Measurements from ENCODE around the gene MTLN. TPM values are rescaled to one million over a fixed set of nuclear protein-coding genes. Genes with fewer than 3 reads are reported as not detected.
A peak's percentile ranks its signal among the peaks of the same experiment; 100 is the strongest.
"Not testable (repeated sequence)": the region's sequence is repeated elsewhere in the genome, so short reads cannot be mapped to it uniquely, and the experiment has no call there.

Gene MTLN
- 27.0 TPM for polyA plus RNA-seq (2013, experiment 1 of 2)
- 20.7 TPM for polyA plus RNA-seq (2013, experiment 2 of 2)

DNA sequence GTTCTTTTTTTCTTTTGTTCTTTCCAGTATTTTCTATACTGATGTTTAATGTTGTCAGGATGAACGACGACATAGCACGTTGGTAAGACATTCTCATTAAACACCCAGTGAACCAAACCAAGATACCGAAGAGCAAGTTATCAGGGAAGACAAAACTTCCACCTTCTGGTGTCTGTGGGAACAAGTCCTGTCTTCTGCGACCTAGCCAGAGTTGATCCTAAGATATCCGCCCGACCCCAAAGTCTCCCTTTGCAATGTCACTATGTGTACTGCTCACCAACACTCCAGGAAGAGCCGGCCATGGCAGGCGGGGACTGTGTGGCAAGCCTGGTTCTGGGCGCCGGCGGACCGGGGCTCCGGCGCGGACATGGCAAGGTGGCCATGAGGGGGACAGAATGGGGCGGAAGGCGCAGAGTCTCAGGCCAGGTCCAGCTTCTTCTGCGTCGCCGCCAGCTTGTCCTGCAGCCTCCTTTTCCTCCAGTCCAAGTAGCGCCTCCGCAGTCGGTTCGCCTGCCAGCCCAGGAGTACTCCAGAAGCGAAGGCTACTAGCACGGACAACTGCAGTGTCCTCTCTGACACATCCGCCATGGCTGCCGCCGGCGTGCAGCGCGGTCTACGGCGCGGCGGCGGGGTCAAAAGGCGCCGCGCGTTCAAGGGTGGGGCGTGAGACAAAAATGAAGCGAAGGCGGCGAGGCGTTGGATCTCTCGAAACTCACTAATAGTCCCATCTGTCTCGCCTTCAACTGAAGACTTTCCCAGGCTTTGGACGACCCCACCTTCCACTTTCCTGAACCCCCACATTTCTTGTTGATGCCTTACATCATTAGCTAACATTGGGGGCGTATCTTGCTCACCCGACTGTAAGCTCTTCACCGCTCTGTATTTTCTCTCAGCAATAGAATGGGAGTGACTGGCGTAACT lies at the start of gene MTLN:
Gene MTLN, minus strand, starts transcription at position 610 of the 921 bp plus-strand sequence. Its CDS starts 22 bp downstream, at position 588.
- Histone ChIP-seq H3K4me1 (ENCODE audit: control insufficient read depth, insufficient read depth, low read length, poor library complexity, severe bottlenecking) (peaks cover 3% of the 10 kb centered on the region), H3K36me3 (ENCODE audit: control insufficient read depth, insufficient read depth, low read length) (peaks cover 22% of the 10 kb centered on the region), H3K27ac (ENCODE audit: low read depth, low read length, severe bottlenecking) (peak within 1 kb of the TSS; percentile 39), H3K9me3 (ENCODE audit: control insufficient read depth, low read length) (peaks cover 6% of the 10 kb centered on the region), H3K4me3 (ENCODE audit: extremely low read depth, insufficient read depth, low read length, poor library complexity, severe bottlenecking) (peak within 1 kb of the TSS; percentile 73)
- WGBS, 2 experiments (ENCODE audit: insufficient coverage in 2 of 2), result 1 to 12% methylated on average over 30 to 34 of the region's 54 CpGs

DNA sequence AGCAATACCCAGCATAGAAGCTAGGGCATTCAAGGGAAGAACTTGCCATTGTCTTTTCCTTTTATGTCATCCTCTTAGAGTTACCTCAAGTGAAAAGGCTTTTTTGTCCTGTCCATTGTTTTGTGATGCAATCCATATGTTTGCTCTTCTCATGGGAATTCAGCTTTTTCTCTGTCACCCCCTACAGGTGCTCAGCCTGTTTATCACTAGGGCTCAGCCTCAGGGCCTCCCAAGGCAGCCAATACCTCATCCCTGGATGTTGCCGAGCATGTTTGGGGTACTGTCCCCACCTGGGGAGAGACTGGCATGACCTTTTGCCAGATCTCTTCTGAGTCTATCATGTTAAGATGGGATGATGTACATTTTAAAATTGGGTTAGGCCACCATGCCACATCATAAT lies 49.6 kb upstream of the MTLN start:
- no CpG with 5 or more reads among the region's 1 CpG for WGBS, 2 experiments (ENCODE audit: insufficient coverage in 2 of 2)
- not testable (repeated sequence) for H3K4me1 ChIP-seq (ENCODE audit: control insufficient read depth, insufficient read depth, low read length, poor library complexity, severe bottlenecking); H3K9me3 ChIP-seq (ENCODE audit: control insufficient read depth, low read length); H3K4me3 ChIP-seq (ENCODE audit: extremely low read depth, insufficient read depth, low read length, poor library complexity, severe bottlenecking); H3K27ac ChIP-seq (ENCODE audit: low read depth, low read length, severe bottlenecking); H3K36me3 ChIP-seq (ENCODE audit: control insufficient read depth, insufficient read depth, low read length)

GRCh38 chr2:110248081-110248795 lies 35.9 kb upstream of the MTLN start:
- H3K4me1 ChIP-seq (ENCODE audit: control insufficient read depth, insufficient read depth, low read length, poor library complexity, severe bottlenecking); H3K27ac ChIP-seq (ENCODE audit: low read depth, low read length, severe bottlenecking); H3K4me3 ChIP-seq (ENCODE audit: extremely low read depth, insufficient read depth, low read length, poor library complexity, severe bottlenecking); H3K36me3 ChIP-seq (ENCODE audit: control insufficient read depth, insufficient read depth, low read length); H3K9me3 ChIP-seq (ENCODE audit: control insufficient read depth, low read length): not testable (repeated sequence)
- 89% methylated on average over 4 of the region's 7 CpGs; no CpG with 5 or more reads in 1 of the 2 experiments for WGBS, 2 experiments (ENCODE audit: insufficient coverage in 2 of 2)

DNA sequence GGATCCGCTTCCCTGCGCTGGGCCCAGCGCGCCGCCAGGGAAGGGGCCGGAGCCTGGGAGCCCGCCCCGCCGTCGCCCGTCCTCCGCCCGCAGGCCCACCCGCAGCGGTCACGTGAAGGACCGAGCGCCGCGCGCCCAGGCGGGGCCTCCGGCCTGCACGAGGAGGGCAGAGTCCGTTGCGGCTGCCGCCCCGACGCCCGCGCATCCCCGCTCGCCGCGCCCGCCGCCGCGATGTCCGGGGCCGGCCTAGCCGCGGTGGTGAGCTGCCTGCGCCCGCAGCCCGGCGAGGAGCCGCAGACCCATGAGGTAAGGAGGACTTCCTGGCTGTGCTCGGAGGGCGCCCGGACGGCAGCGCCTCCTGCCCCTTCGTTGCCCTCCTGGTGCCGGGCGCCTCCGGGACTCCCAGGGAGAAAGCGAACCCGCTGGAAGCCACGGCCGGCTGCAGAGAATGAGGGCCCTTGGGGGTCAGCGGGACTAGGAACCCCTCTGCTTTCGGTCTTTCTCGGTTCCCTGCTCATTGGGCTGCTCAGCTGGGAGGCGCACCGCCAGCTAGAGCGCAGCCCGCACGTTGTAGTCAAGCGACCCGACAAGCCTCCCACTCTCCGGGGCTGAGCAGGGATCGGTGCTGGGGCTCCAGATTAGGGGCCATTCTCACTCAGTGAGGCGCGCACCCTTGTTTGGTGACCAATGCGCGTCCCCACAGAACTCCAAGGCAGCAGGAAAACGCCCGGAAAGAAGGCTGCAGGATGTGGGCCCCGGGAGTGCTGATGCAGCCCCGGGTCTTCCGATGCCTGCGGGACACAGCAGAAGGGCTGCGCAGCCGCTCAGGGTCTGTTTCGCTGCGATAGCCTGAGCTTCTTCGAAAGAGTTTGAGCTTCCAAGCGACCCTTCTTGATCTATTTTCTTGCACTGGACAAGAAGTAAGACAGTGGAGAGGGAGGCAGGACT lies 33.4 kb upstream of the MTLN start:
- H3K4me3 ChIP-seq (ENCODE audit: extremely low read depth, insufficient read depth, low read length, poor library complexity, severe bottlenecking); H3K27ac ChIP-seq (ENCODE audit: low read depth, low read length, severe bottlenecking); H3K36me3 ChIP-seq (ENCODE audit: control insufficient read depth, insufficient read depth, low read length); H3K9me3 ChIP-seq (ENCODE audit: control insufficient read depth, low read length); H3K4me1 ChIP-seq (ENCODE audit: control insufficient read depth, insufficient read depth, low read length, poor library complexity, severe bottlenecking): not testable (repeated sequence)
- no CpG with 5 or more reads among the region's 89 CpGs for WGBS, 2 experiments (ENCODE audit: insufficient coverage in 2 of 2)

GRCh38 chr2:110243283-110243682 lies 30.9 kb upstream of the MTLN start:
- not testable (repeated sequence) for H3K4me3 ChIP-seq (ENCODE audit: extremely low read depth, insufficient read depth, low read length, poor library complexity, severe bottlenecking); H3K4me1 ChIP-seq (ENCODE audit: control insufficient read depth, insufficient read depth, low read length, poor library complexity, severe bottlenecking); H3K27ac ChIP-seq (ENCODE audit: low read depth, low read length, severe bottlenecking); H3K36me3 ChIP-seq (ENCODE audit: control insufficient read depth, insufficient read depth, low read length); H3K9me3 ChIP-seq (ENCODE audit: control insufficient read depth, low read length)
- no CpG with 5 or more reads among the region's 3 CpGs for WGBS, 2 experiments (ENCODE audit: insufficient coverage in 2 of 2)

DNA sequence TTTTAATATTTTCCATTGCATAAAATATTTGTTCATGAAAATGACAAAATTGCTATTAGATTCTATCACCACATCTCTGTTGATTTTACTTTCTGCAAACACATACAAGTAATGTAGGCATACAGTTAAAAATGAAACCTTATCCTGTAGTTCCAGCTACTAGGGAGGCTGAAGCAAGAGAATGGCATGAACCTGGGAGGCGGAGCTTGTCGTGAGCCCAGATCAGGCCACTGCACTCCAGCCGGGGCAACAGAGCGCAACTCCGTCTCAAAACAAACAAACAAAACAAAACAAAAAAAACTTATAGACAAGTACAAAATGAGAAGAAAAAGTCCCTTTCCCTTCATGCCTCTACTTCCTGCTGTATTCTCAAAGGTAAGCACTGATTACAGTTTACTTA lies 22.2 kb upstream of the MTLN start:
- H3K4me1 ChIP-seq (ENCODE audit: control insufficient read depth, insufficient read depth, low read length, poor library complexity, severe bottlenecking); H3K9me3 ChIP-seq (ENCODE audit: control insufficient read depth, low read length); H3K36me3 ChIP-seq (ENCODE audit: control insufficient read depth, insufficient read depth, low read length); H3K4me3 ChIP-seq (ENCODE audit: extremely low read depth, insufficient read depth, low read length, poor library complexity, severe bottlenecking); H3K27ac ChIP-seq (ENCODE audit: low read depth, low read length, severe bottlenecking): not testable (repeated sequence)
- no CpG with 5 or more reads among the region's 5 CpGs for WGBS, 2 experiments (ENCODE audit: insufficient coverage in 2 of 2)

GRCh38 chr2:110229886-110230285 lies 17.5 kb upstream of the MTLN start:
- H3K27ac ChIP-seq (ENCODE audit: low read depth, low read length, severe bottlenecking); H3K9me3 ChIP-seq (ENCODE audit: control insufficient read depth, low read length); H3K4me3 ChIP-seq (ENCODE audit: extremely low read depth, insufficient read depth, low read length, poor library complexity, severe bottlenecking); H3K4me1 ChIP-seq (ENCODE audit: control insufficient read depth, insufficient read depth, low read length, poor library complexity, severe bottlenecking); H3K36me3 ChIP-seq (ENCODE audit: control insufficient read depth, insufficient read depth, low read length): not testable (repeated sequence)
- no CpG with 5 or more reads among the region's 1 CpG for WGBS, 2 experiments (ENCODE audit: insufficient coverage in 2 of 2)

- 100% methylated on average over 1 of the region's 1 CpG; no CpG with 5 or more reads in 1 of the 2 experiments for WGBS, 2 experiments (ENCODE audit: insufficient coverage in 2 of 2)
- not testable (repeated sequence) for H3K9me3 ChIP-seq (ENCODE audit: control insufficient read depth, low read length); H3K4me1 ChIP-seq (ENCODE audit: control insufficient read depth, insufficient read depth, low read length, poor library complexity, severe bottlenecking); H3K27ac ChIP-seq (ENCODE audit: low read depth, low read length, severe bottlenecking); H3K36me3 ChIP-seq (ENCODE audit: control insufficient read depth, insufficient read depth, low read length); H3K4me3 ChIP-seq (ENCODE audit: extremely low read depth, insufficient read depth, low read length, poor library complexity, severe bottlenecking)
These were observed 10.3 kb upstream of the MTLN start for GRCh38 chr2:110222626-110223025.

GRCh38 chr2:110221938-110222337 lies 9.6 kb upstream of the MTLN start:
- Histone ChIP-seq H3K4me1 (ENCODE audit: control insufficient read depth, insufficient read depth, low read length, poor library complexity, severe bottlenecking) (no peaks in the 10 kb centered on the region), H3K4me3 (ENCODE audit: extremely low read depth, insufficient read depth, low read length, poor library complexity, severe bottlenecking) (no peak overlapping the region), H3K9me3 (ENCODE audit: control insufficient read depth, low read length) (no peaks in the 10 kb centered on the region), H3K36me3 (ENCODE audit: control insufficient read depth, insufficient read depth, low read length) (no peaks in the 10 kb centered on the region), H3K27ac (ENCODE audit: low read depth, low read length, severe bottlenecking) (no peak overlapping the region)
- WGBS, 2 experiments (ENCODE audit: insufficient coverage in 2 of 2), result 60 to 65% methylated on average over 3 to 4 of the region's 4 CpGs

DNA sequence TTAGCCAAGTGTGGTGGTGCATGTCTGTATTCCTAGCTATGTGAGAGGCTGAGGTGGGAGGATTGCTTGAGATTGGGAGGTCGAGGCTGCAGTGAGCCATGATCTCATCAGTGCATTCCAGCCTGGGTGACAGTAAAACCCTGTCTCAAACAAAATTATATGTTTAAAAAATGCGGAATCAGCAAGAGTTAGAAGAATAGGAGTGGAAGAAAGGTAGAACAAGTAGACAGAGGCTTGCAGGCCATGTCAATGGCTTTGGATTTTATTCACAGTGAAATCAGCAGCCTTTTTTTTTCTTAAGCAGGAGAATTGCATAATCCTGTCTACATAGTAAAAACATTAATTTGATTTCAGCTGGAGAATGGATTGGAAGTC lies 7.8 kb upstream of the MTLN start:
- no peaks in the 10 kb centered on the region for H3K4me1 ChIP-seq (ENCODE audit: control insufficient read depth, insufficient read depth, low read length, poor library complexity, severe bottlenecking)
- H3K9me3 ChIP-seq (ENCODE audit: control insufficient read depth, low read length), result no peaks in the 10 kb centered on the region
- H3K4me3 ChIP-seq (ENCODE audit: extremely low read depth, insufficient read depth, low read length, poor library complexity, severe bottlenecking), result no peak overlapping the region
- WGBS, 2 experiments (ENCODE audit: insufficient coverage in 2 of 2), result 74 to 82% methylated on average over 2 of the region's 2 CpGs
- H3K36me3 ChIP-seq (ENCODE audit: control insufficient read depth, insufficient read depth, low read length), result no peaks in the 10 kb centered on the region
- H3K27ac ChIP-seq (ENCODE audit: low read depth, low read length, severe bottlenecking), result no peak overlapping the region
